ENCODE results near the gene TSFM. TPM values are rescaled to one million over a fixed set of nuclear protein-coding genes. Genes with fewer than 3 reads are reported as not detected.

The TSFM gene
- total RNA-seq (10 to 100 TPM; 30.7 to 32.1 TPM), polyA plus RNA-seq (ENCODE audit: insufficient read length in 2 of 2) (10 to 100 TPM; 41.0 to 46.8 TPM)
- long read RNA-seq, donor 1, transcript TSFM-204 (6 exons, 2,192 nt), result major isoform, 12 of 33 reads
- long read RNA-seq, donor 1, partial matches to known transcripts, result 17 of 33 reads
- long read RNA-seq, donor 1, other reads (novel, unspliced or antisense), result 0 of 33 reads
- long read RNA-seq, donor 2, transcript TSFM-204 (6 exons, 2,192 nt), result major isoform, 5 of 5 reads
- long read RNA-seq, donor 2, partial matches to known transcripts, result 0 of 5 reads
- long read RNA-seq, donor 2, other reads (novel, unspliced or antisense), result 0 of 5 reads
- long read RNA-seq, donor 3, transcript TSFM-204 (6 exons, 2,192 nt), result major isoform, 7 of 8 reads
- long read RNA-seq, donor 3, partial matches to known transcripts, result 0 of 8 reads
- long read RNA-seq, donor 3, other reads (novel, unspliced or antisense), result 0 of 8 reads
- long read RNA-seq, donor 4, transcript TSFM-204 (6 exons, 2,192 nt), result major isoform, 8 of 16 reads
- long read RNA-seq, donor 4, partial matches to known transcripts, result 6 of 16 reads
- long read RNA-seq, donor 4, other reads (novel, unspliced or antisense), result 0 of 16 reads

GRCh38 chr12:57782608-57783465 is at the start of gene TSFM:
TSFM (plus strand) TSS chr12:57782787; CDS start chr12:57782802, 15 bp downstream.
- Histone ChIP-seq H3K36me3 (ENCODE audit: control insufficient read depth, insufficient read depth, low read length) (peaks cover 18% of the 10 kb centered on the region), H3K27ac (ENCODE audit: low read depth, low read length) (no peak within 1 kb of the TSS), H3K27me3 (ENCODE audit: control insufficient read depth, insufficient read depth, low read length) (no peaks in the 10 kb centered on the region), H3K4me3 (ENCODE audit: low read depth, low read length) (peak within 1 kb of the TSS; percentile 94), H3K4me1 (ENCODE audit: control insufficient read depth, insufficient read depth, low read length) (peaks cover 11% of the 10 kb centered on the region), H3K9me3 (ENCODE audit: control insufficient read depth, insufficient read depth, low read length) (no peaks in the 10 kb centered on the region)
- under 1% methylated on average over 45 of the region's 45 CpGs for WGBS (ENCODE audit: insufficient coverage)
- peak; percentile 87 to 99 (median 96) for DNase-seq (ENCODE audit: low read depth in 4 of 6, low spot score in 6 of 6)

GRCh38 chr12:57733928-57734327 is 48.7 kb upstream of the TSFM start:
- Histone ChIP-seq H3K27ac (ENCODE audit: low read depth, low read length) (no peak overlapping the region), H3K4me3 (ENCODE audit: low read depth, low read length) (no peak overlapping the region), H3K4me1 (ENCODE audit: control insufficient read depth, insufficient read depth, low read length) (peaks cover 31% of the 10 kb centered on the region), H3K36me3 (ENCODE audit: control insufficient read depth, insufficient read depth, low read length) (peaks cover 51% of the 10 kb centered on the region), H3K27me3 (ENCODE audit: control insufficient read depth, insufficient read depth, low read length) (peaks cover 60% of the 10 kb centered on the region), H3K9me3 (ENCODE audit: control insufficient read depth, insufficient read depth, low read length) (no peaks in the 10 kb centered on the region)
- 69% methylated on average over 6 of the region's 6 CpGs for WGBS (ENCODE audit: insufficient coverage)
- no peak for DNase-seq (ENCODE audit: low read depth in 4 of 6, low spot score in 6 of 6)

GRCh38 chr12:57734591-57734990 is 48.0 kb upstream of the TSFM start:
- Histone ChIP-seq H3K9me3 (ENCODE audit: control insufficient read depth, insufficient read depth, low read length) (no peaks in the 10 kb centered on the region), H3K36me3 (ENCODE audit: control insufficient read depth, insufficient read depth, low read length) (peaks cover 46% of the 10 kb centered on the region), H3K27ac (ENCODE audit: low read depth, low read length) (no peak overlapping the region), H3K4me3 (ENCODE audit: low read depth, low read length) (no peak overlapping the region), H3K27me3 (ENCODE audit: control insufficient read depth, insufficient read depth, low read length) (peaks cover 65% of the 10 kb centered on the region), H3K4me1 (ENCODE audit: control insufficient read depth, insufficient read depth, low read length) (peaks cover 37% of the 10 kb centered on the region)
- WGBS (ENCODE audit: insufficient coverage), result 88% methylated on average over 2 of the region's 4 CpGs
- DNase-seq (ENCODE audit: low read depth in 4 of 6, low spot score in 6 of 6), result no peak

GRCh38 chr12:57735198-57735855 is 47.3 kb upstream of the TSFM start:
- H3K27me3 ChIP-seq (ENCODE audit: control insufficient read depth, insufficient read depth, low read length), result peaks cover 72% of the 10 kb centered on the region
- H3K4me1 ChIP-seq (ENCODE audit: control insufficient read depth, insufficient read depth, low read length), result peaks cover 44% of the 10 kb centered on the region
- peak overlapping the region; percentile 11 for H3K4me3 ChIP-seq (ENCODE audit: low read depth, low read length)
- peak in 2 of 6 donors; percentile 66 to 82 for DNase-seq (ENCODE audit: low read depth in 4 of 6, low spot score in 6 of 6)
- no CpG with 5 or more reads among the region's 8 CpGs for WGBS (ENCODE audit: insufficient coverage)
- H3K36me3 ChIP-seq (ENCODE audit: control insufficient read depth, insufficient read depth, low read length), result peaks cover 43% of the 10 kb centered on the region
- H3K9me3 ChIP-seq (ENCODE audit: control insufficient read depth, insufficient read depth, low read length), result no peaks in the 10 kb centered on the region
- H3K27ac ChIP-seq (ENCODE audit: low read depth, low read length), result no peak overlapping the region

- H3K9me3 ChIP-seq (ENCODE audit: control insufficient read depth, insufficient read depth, low read length), result no peaks in the 10 kb centered on the region
- H3K4me1 ChIP-seq (ENCODE audit: control insufficient read depth, insufficient read depth, low read length), result peaks cover 47% of the 10 kb centered on the region
- H3K36me3 ChIP-seq (ENCODE audit: control insufficient read depth, insufficient read depth, low read length), result peaks cover 35% of the 10 kb centered on the region
- peak in 2 of 6 donors; percentile 67 to 68 for DNase-seq (ENCODE audit: low read depth in 4 of 6, low spot score in 6 of 6)
- H3K27me3 ChIP-seq (ENCODE audit: control insufficient read depth, insufficient read depth, low read length), result peaks cover 80% of the 10 kb centered on the region
- peak overlapping the region; percentile 11 for H3K4me3 ChIP-seq (ENCODE audit: low read depth, low read length)
- WGBS (ENCODE audit: insufficient coverage), result 4% methylated on average over 33 of the region's 49 CpGs
- no peak overlapping the region for H3K27ac ChIP-seq (ENCODE audit: low read depth, low read length)
Observed at GRCh38 chr12:57735952-57736740, 46.4 kb upstream of the TSFM start.

- Histone ChIP-seq H3K4me3 (ENCODE audit: low read depth, low read length) (peak overlapping the region; percentile 13), H3K4me1 (ENCODE audit: control insufficient read depth, insufficient read depth, low read length) (peaks cover 47% of the 10 kb centered on the region), H3K27ac (ENCODE audit: low read depth, low read length) (no peak overlapping the region), H3K9me3 (ENCODE audit: control insufficient read depth, insufficient read depth, low read length) (no peaks in the 10 kb centered on the region), H3K36me3 (ENCODE audit: control insufficient read depth, insufficient read depth, low read length) (peaks cover 28% of the 10 kb centered on the region), H3K27me3 (ENCODE audit: control insufficient read depth, insufficient read depth, low read length) (peaks cover 83% of the 10 kb centered on the region)
- WGBS (ENCODE audit: insufficient coverage), result 6% methylated on average over 31 of the region's 31 CpGs
- DNase-seq (ENCODE audit: low read depth in 4 of 6, low spot score in 6 of 6), result peak in 1 of 6 donors; percentile 21
Observed at GRCh38 chr12:57736741-57737466, 45.7 kb upstream of the TSFM start.

GRCh38 chr12:57737467-57738460 is 44.8 kb upstream of the TSFM start:
- Histone ChIP-seq H3K27ac (ENCODE audit: low read depth, low read length) (no peak overlapping the region), H3K4me3 (ENCODE audit: low read depth, low read length) (peak overlapping the region; percentile 48), H3K36me3 (ENCODE audit: control insufficient read depth, insufficient read depth, low read length) (peaks cover 22% of the 10 kb centered on the region), H3K4me1 (ENCODE audit: control insufficient read depth, insufficient read depth, low read length) (peaks cover 47% of the 10 kb centered on the region), H3K9me3 (ENCODE audit: control insufficient read depth, insufficient read depth, low read length) (no peaks in the 10 kb centered on the region), H3K27me3 (ENCODE audit: control insufficient read depth, insufficient read depth, low read length) (peaks cover 82% of the 10 kb centered on the region)
- WGBS (ENCODE audit: insufficient coverage), result 2% methylated on average over 95 of the region's 110 CpGs
- DNase-seq (ENCODE audit: low read depth in 4 of 6, low spot score in 6 of 6), result peak in 2 of 6 donors; percentile 76 to 80

Data from spinal cord (tissue), 10 donors.